HepG2 (cell line): ENCODE measurements around the gene KRTAP10-6. TPM values are rescaled to one million over a fixed set of nuclear protein-coding genes. Genes with fewer than 3 reads are reported as not detected.

ENCODE experiments used
- DMAP1 ChIP-seq: IDR thresholded peaks from 2 replicates; pipeline ENCODE4 v1.6.1; 2016
- ERF ChIP-seq: IDR thresholded peaks from 2 replicates; pipeline ENCODE4 v1.6.1; 2018; ENCODE audit warnings: missing biosample characterization, missing genetic modification reagents
- HNF4G ChIP-seq, 2 experiments: sonication (generic) in 1 of 2; formaldehyde crosslinking in 1 of 2; IDR thresholded peaks; 2 replicates each; pipeline versions ENCODE4 v1.4.0 to v1.6.1; 2011 to 2020; ENCODE audit warnings: borderline replicate concordance in 2 of 2, low read depth in 2 of 2, mild to moderate bottlenecking in 2 of 2, low read length in 1 of 2, missing genetic modification reagents in 1 of 2, moderate library complexity in 1 of 2
- LCORL ChIP-seq, 2 experiments: fragments of 450-650 bp in 1 of 2; sonication (generic) in 1 of 2; formaldehyde crosslinking in 1 of 2; IDR thresholded peaks; 2 replicates each; pipeline versions ENCODE4 v1.5.0 to v1.6.1; 2017 to 2020; ENCODE audit warnings: antibody characterized with exemption in 1 of 2, missing genetic modification reagents in 1 of 2
- MED1 ChIP-seq: sonication (generic); formaldehyde crosslinking; IDR thresholded peaks from 2 replicates; pipeline ENCODE4 v1.4.0; 2020; ENCODE audit warnings: missing genetic modification reagents
- MEIS1 ChIP-seq: sonication (generic); formaldehyde crosslinking; IDR thresholded peaks from 2 replicates; pipeline ENCODE4 v1.9.0; 2021; ENCODE audit warnings: mild to moderate bottlenecking, missing genetic modification reagents, moderate library complexity, borderline replicate concordance
- MTF1 ChIP-seq: sonication (generic); formaldehyde crosslinking; IDR thresholded peaks from 2 replicates; pipeline ENCODE4 v1.5.0; 2020; ENCODE audit warnings: missing genetic modification reagents
- SIN3A ChIP-seq: IDR thresholded peaks from 2 replicates; pipeline ENCODE4 v1.6.1; 2011; ENCODE audit warnings: low read depth, mild to moderate bottlenecking, control low read depth, low read length, borderline replicate concordance
- SMC3 ChIP-seq: IDR thresholded peaks from 2 replicates; pipeline ENCODE4 v1.6.1; 2011; ENCODE audit warnings: low read length, improper control_type of control experiment
- TFDP2 ChIP-seq: sonication (generic); formaldehyde crosslinking; IDR thresholded peaks from 2 replicates; pipeline ENCODE4 v1.4.0; 2020; ENCODE audit warnings: missing genetic modification reagents
- ZBED4 ChIP-seq: sonication (generic); formaldehyde crosslinking; IDR thresholded peaks from 2 replicates; pipeline ENCODE4 v1.4.0; 2020; ENCODE audit warnings: missing genetic modification reagents, borderline replicate concordance
- ZFP37 ChIP-seq: sonication (generic); formaldehyde crosslinking; IDR thresholded peaks from 2 replicates; pipeline ENCODE4 v1.4.0; 2020; ENCODE audit warnings: missing genetic modification reagents, borderline replicate concordance
- ZNF567 ChIP-seq: sonication (generic); formaldehyde crosslinking; IDR thresholded peaks from 2 replicates; pipeline ENCODE4 v1.8.1; 2023; ENCODE audit warnings: mild to moderate bottlenecking, missing genetic modification reagents, borderline replicate concordance
- ZNF761 ChIP-seq: sonication (generic); formaldehyde crosslinking; conservative IDR thresholded peaks from 2 replicates; pipeline ENCODE4 v1.4.0; 2020; ENCODE audit warnings: mild to moderate bottlenecking, missing genetic modification reagents
- polyA plus RNA-seq, 8 experiments: library from polyadenylated mRNA; depleted of rRNA in 3 of 8; stranded (reverse) in 7 of 8; unstranded in 1 of 8; fragments of >200 nt; fragmentation: Illumina TruSeq in 4 of 8; extraction: Trizol in 4 of 8; gene quantifications; 2 replicates each; pipeline versions ENCODE4 v1.2.1 to v1.2.3, GENCODE V29; 2011 to 2016; ENCODE audit warnings: low read depth in 4 of 8, missing spikeins in 1 of 8, mixed read lengths in 1 of 8; ENCODE audit not compliant: insufficient read depth in 1 of 8
- total RNA-seq, 5 experiments: library from RNA; depleted of rRNA; stranded (reverse); fragments of >200 nt; fragmentation: Illumina TruSeq; extraction: Trizol; gene quantifications; 2 replicates each; pipeline ENCODE4 v1.2.3, GENCODE V29; 2016; ENCODE audit warnings: low read depth in 1 of 5
- TF ChIP-seq, protein P1 (sequence below): sonication (generic); formaldehyde crosslinking; IDR thresholded peaks from 2 replicates; pipeline ENCODE4 v1.4.0; 2020; ENCODE audit warnings: mild to moderate bottlenecking, missing genetic modification reagents, borderline replicate concordance
- TF ChIP-seq, protein P2 (sequence below): sonication (generic); formaldehyde crosslinking; IDR thresholded peaks from 2 replicates; pipeline ENCODE4 v1.4.0; 2020; ENCODE audit warnings: missing genetic modification reagents, borderline replicate concordance

Gene KRTAP10-6
- total and polyA plus RNA-seq, 2 of the 13 experiments (the other 11 are each of a cell fraction or from before 2014, with no cell fraction given): not detected

- TF ChIP-seq ZNF761 (CRISPR knock-in tag) (peak; percentile 74; the same call in 1 of the 2 replicates), MED1 (peak; percentile 75), SIN3A (peak; percentile 64; the same call in 1 of the 2 replicates), HNF4G (IDR thresholded peaks at IDR 0.05; ENCODE audit: borderline replicate concordance, low read depth, low read length) (peak; percentile 54; the same call in 1 of the 2 replicates), HNF4G (CRISPR knock-in tag; IDR thresholded peaks at IDR 0.05; ENCODE audit: borderline replicate concordance, low read depth) (no peak; the same call in 1 of the 2 replicates), LCORL (IDR thresholded peaks at IDR 0.05) (no peak), LCORL (CRISPR knock-in tag; IDR thresholded peaks at IDR 0.05) (peak; percentile 77), MTF1 (CRISPR knock-in tag) (no peak), ERF (CRISPR knock-in tag) (no peak), ZFP37 (CRISPR knock-in tag) (peak; percentile 59; the same call in 1 of the 2 replicates), TFDP2 (CRISPR knock-in tag) (no peak), MEIS1 (no peak), ZBED4 (CRISPR knock-in tag) (no peak), ZNF567 (CRISPR knock-in tag) (0 out of 2 replicates have a peak, but pooled peaks have one; percentile 34), DMAP1 (CRISPR knock-in tag) (0 out of 2 replicates have a peak, but pooled peaks have one; percentile 11), SMC3 (no peak)
- TF ChIP-seq, protein P1, sequence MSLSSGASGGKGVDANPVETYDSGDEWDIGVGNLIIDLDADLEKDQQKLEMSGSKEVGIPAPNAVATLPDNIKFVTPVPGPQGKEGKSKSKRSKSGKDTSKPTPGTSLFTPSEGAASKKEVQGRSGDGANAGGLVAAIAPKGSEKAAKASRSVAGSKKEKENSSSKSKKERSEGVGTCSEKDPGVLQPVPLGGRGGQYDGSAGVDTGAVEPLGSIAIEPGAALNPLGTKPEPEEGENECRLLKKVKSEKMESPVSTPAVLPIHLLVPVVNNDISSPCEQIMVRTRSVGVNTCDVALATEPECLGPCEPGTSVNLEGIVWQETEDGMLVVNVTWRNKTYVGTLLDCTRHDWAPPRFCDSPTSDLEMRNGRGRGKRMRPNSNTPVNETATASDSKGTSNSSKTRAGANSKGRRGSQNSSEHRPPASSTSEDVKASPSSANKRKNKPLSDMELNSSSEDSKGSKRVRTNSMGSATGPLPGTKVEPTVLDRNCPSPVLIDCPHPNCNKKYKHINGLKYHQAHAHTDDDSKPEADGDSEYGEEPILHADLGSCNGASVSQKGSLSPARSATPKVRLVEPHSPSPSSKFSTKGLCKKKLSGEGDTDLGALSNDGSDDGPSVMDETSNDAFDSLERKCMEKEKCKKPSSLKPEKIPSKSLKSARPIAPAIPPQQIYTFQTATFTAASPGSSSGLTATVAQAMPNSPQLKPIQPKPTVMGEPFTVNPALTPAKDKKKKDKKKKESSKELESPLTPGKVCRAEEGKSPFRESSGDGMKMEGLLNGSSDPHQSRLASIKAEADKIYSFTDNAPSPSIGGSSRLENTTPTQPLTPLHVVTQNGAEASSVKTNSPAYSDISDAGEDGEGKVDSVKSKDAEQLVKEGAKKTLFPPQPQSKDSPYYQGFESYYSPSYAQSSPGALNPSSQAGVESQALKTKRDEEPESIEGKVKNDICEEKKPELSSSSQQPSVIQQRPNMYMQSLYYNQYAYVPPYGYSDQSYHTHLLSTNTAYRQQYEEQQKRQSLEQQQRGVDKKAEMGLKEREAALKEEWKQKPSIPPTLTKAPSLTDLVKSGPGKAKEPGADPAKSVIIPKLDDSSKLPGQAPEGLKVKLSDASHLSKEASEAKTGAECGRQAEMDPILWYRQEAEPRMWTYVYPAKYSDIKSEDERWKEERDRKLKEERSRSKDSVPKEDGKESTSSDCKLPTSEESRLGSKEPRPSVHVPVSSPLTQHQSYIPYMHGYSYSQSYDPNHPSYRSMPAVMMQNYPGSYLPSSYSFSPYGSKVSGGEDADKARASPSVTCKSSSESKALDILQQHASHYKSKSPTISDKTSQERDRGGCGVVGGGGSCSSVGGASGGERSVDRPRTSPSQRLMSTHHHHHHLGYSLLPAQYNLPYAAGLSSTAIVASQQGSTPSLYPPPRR (CRISPR knock-in tag): peak; percentile 55; the same call in 1 of the 2 replicates
- TF ChIP-seq, protein P2, sequence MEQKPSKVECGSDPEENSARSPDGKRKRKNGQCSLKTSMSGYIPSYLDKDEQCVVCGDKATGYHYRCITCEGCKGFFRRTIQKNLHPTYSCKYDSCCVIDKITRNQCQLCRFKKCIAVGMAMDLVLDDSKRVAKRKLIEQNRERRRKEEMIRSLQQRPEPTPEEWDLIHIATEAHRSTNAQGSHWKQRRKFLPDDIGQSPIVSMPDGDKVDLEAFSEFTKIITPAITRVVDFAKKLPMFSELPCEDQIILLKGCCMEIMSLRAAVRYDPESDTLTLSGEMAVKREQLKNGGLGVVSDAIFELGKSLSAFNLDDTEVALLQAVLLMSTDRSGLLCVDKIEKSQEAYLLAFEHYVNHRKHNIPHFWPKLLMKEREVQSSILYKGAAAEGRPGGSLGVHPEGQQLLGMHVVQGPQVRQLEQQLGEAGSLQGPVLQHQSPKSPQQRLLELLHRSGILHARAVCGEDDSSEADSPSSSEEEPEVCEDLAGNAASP: peak; percentile 98
Measured at GRCh38 chr21:44574457-44575306, 17.6 kb downstream of the KRTAP10-6 start (continued).
